HepG2 (cell line): ENCODE measurements around the gene CIROP. TPM values are rescaled to one million over a fixed set of nuclear protein-coding genes. Genes with fewer than 3 reads are reported as not detected.

Experiments used
- ATAC-seq: fragments of 200-7000 bp; cut with Tn5 transposase; 3 replicates; pipeline ENCODE4 v1.9.1; 2020; ENCODE audit warnings: mild to moderate bottlenecking, moderate library complexity
- BruUV-seq: library from RNA; stranded (reverse); fragments of 400-500 nt; replicated peaks from 2 replicates; lab custom pipeline; 2021; lab: Mats Ljungman, UMichigan
- CTCF ChIA-PET: fragments of 300-600 bp; formaldehyde crosslinking; extraction: SDS; loops from one replicate; lab custom pipeline; 2021; ENCODE audit warnings: low total read pairs, inconsistent platforms, low intra/inter-chr PET ratio; lab: Yijun Ruan, JAX
- POLR2A ChIA-PET: fragments of 350-600 bp; sonication (Branson Sonifier 250); formaldehyde crosslinking; loops from one replicate; lab custom pipeline; 2020; ENCODE audit warnings: antibody characterized with exemption, inconsistent platforms; lab: Yijun Ruan, JAX
- DNase-seq: peaks from one replicate; pipeline ENCODE4 v3.0.0-alpha.2; 2015; ENCODE audit warnings: low spot score
- FAIRE-seq: peaks from 3 replicates; lab custom pipeline; 2011; peaks lifted over from hg19 to GRCh38; lab: Jason Lieb, UNC
- H2AFZ ChIP-seq: one replicate; pipeline ENCODE4 v1.6.1; 2011; ENCODE audit warnings: low read length, inconsistent platforms
- H3K27ac ChIP-seq: fragments of 300-600 bp; 3 replicates; pipeline ENCODE4 v1.8.0; 2011; ENCODE audit warnings: mixed run types, mild to moderate bottlenecking, mixed read lengths, low read length, inconsistent platforms; ENCODE audit not compliant: insufficient read depth; ENCODE audit errors: extremely low read length
- H3K27me3 ChIP-seq, 2 experiments: fragments of 200-600 bp in 1 of 2; 2 replicates in 1 of 2; 3 replicates in 1 of 2; pipeline versions ENCODE4 v1.6.0 to v1.8.0; 2011; ENCODE audit warnings: low read length in 2 of 2, mild to moderate bottlenecking in 2 of 2, moderate library complexity in 2 of 2, inconsistent platforms in 1 of 2; ENCODE audit not compliant: insufficient read depth in 2 of 2, control insufficient read depth in 1 of 2
- H3K36me3 ChIP-seq, 2 experiments: fragments of 200-600 bp in 1 of 2; replicated peaks in 1 of 2; 2 replicates in 1 of 2; 3 replicates in 1 of 2; pipeline versions ENCODE4 v1.5.1 to v1.8.0; 2011; ENCODE audit warnings: low read length in 2 of 2, inconsistent platforms in 1 of 2; ENCODE audit not compliant: insufficient read depth in 2 of 2, control insufficient read depth in 1 of 2
- H3K4me1 ChIP-seq: 2 replicates; pipeline ENCODE4 v1.5.1; 2012; ENCODE audit warnings: low read length, inconsistent platforms; ENCODE audit not compliant: insufficient read depth
- H3K4me2 ChIP-seq: 2 replicates; pipeline ENCODE4 v1.6.0; 2011; ENCODE audit warnings: low read depth, low read length, inconsistent platforms
- H3K4me3 ChIP-seq, 3 experiments: fragments of 200-600 bp in 1 of 3; sonication (generic), shearing (Covaris generic) in 1 of 3; replicated peaks in 1 of 3; 2 replicates each; pipeline ENCODE4 v1.5.1; 2011 to 2016; ENCODE audit warnings: low read length in 3 of 3, inconsistent platforms in 2 of 3, low read depth in 2 of 3, mild to moderate bottlenecking in 2 of 3, control low read depth in 1 of 3, mixed read lengths in 1 of 3; ENCODE audit not compliant: insufficient read depth in 1 of 3
- H3K79me2 ChIP-seq: one replicate; pipeline ENCODE4 v1.6.1; 2011; ENCODE audit warnings: low read length, inconsistent platforms; ENCODE audit not compliant: insufficient read depth
- H3K9ac ChIP-seq: 2 replicates; pipeline ENCODE4 v1.6.0; 2011; ENCODE audit warnings: mild to moderate bottlenecking, low read depth, low read length, inconsistent platforms; ENCODE audit not compliant: insufficient read depth
- H3K9me3 ChIP-seq: 2 replicates; pipeline ENCODE4 v1.5.1; 2012; ENCODE audit warnings: mild to moderate bottlenecking, low read length
- H4K20me1 ChIP-seq: 2 replicates; pipeline ENCODE4 v1.6.0; 2011; ENCODE audit warnings: inconsistent platforms, mild to moderate bottlenecking, low read length, moderate library complexity; ENCODE audit not compliant: insufficient read depth
- BRF2 ChIP-seq: sonication (generic); formaldehyde crosslinking; IDR thresholded peaks from 2 replicates; pipeline ENCODE4 v1.8.1; 2022; ENCODE audit warnings: mild to moderate bottlenecking, missing genetic modification reagents
- IRF1 ChIP-seq: sonication (generic); formaldehyde crosslinking; IDR thresholded peaks from 2 replicates; pipeline ENCODE4 v1.4.0; 2020; ENCODE audit warnings: low read depth, mild to moderate bottlenecking, missing genetic modification reagents
- KDM5A ChIP-seq: fragments of 200-600 bp; sonication (generic); IDR thresholded peaks from 2 replicates; pipeline ENCODE4 v1.7.0; 2018; ENCODE audit warnings: antibody characterized with exemption, mild to moderate bottlenecking, low read length, borderline replicate concordance
- MATR3 ChIP-seq: sonication (generic); formaldehyde crosslinking; IDR thresholded peaks from 2 replicates; pipeline ENCODE4 v1.4.0; 2020; ENCODE audit warnings: missing genetic modification reagents
- MED8 ChIP-seq: sonication (generic); formaldehyde crosslinking; IDR thresholded peaks from 2 replicates; pipeline ENCODE4 v1.8.1; 2023; ENCODE audit warnings: mild to moderate bottlenecking, missing genetic modification reagents; ENCODE audit not compliant: insufficient replicate concordance
- MXI1 ChIP-seq: IDR thresholded peaks from 3 replicates; pipeline ENCODE4 v1.6.1; 2012; ENCODE audit warnings: low read depth, low read length, inconsistent platforms, borderline replicate concordance
- SMAD9 ChIP-seq: sonication (generic); formaldehyde crosslinking; IDR thresholded peaks from 2 replicates; pipeline ENCODE4 v1.5.1; 2020; ENCODE audit warnings: mild to moderate bottlenecking, missing genetic modification reagents
- SP140L ChIP-seq: sonication (generic); formaldehyde crosslinking; IDR thresholded peaks from 2 replicates; pipeline ENCODE4 v1.4.0; 2020; ENCODE audit warnings: missing genetic modification reagents, borderline replicate concordance
- TOPORS ChIP-seq: sonication (generic); formaldehyde crosslinking; IDR thresholded peaks from 2 replicates; pipeline ENCODE4 v1.8.0; 2023; ENCODE audit warnings: mild to moderate bottlenecking, missing genetic modification reagents
- U2AF2 ChIP-seq: fragments of 200-400 bp; formaldehyde crosslinking; IDR thresholded peaks from 2 replicates; pipeline ENCODE4 v1.6.1; 2017; ENCODE audit warnings: low read depth, mild to moderate bottlenecking, low read length
- ZBED4 ChIP-seq: sonication (generic); formaldehyde crosslinking; IDR thresholded peaks from 2 replicates; pipeline ENCODE4 v1.4.0; 2020; ENCODE audit warnings: missing genetic modification reagents, borderline replicate concordance
- ZBTB37 ChIP-seq: sonication (generic); formaldehyde crosslinking; IDR thresholded peaks from 2 replicates; pipeline ENCODE4 v1.4.0; 2020; ENCODE audit warnings: mild to moderate bottlenecking, missing genetic modification reagents
- ZNF337 ChIP-seq: sonication (generic); formaldehyde crosslinking; IDR thresholded peaks from 2 replicates; pipeline ENCODE4 v1.5.1; 2020; ENCODE audit warnings: missing genetic modification reagents, low read depth, mild to moderate bottlenecking, borderline replicate concordance
- ZNF549 ChIP-seq: sonication (generic); formaldehyde crosslinking; IDR thresholded peaks from 2 replicates; pipeline ENCODE4 v1.5.0; 2020; ENCODE audit warnings: missing genetic modification reagents
- ZNF614 ChIP-seq: IDR thresholded peaks from 2 replicates; pipeline ENCODE4 v1.6.1; 2018; ENCODE audit warnings: missing biosample characterization, missing genetic modification reagents, inconsistent platforms, borderline replicate concordance
- ZNF841 ChIP-seq: sonication (generic); formaldehyde crosslinking; IDR thresholded peaks from 2 replicates; pipeline ENCODE4 v1.8.1; 2023; ENCODE audit warnings: missing genetic modification reagents, borderline replicate concordance
- WGBS: methylation state at CpG from one replicate; pipeline ENCODE4 v1.1.6; 2017; ENCODE audit warnings: low lambda C conversion rate; 5-methylcytosine and 5-hydroxymethylcytosine counted together
- in situ Hi-C: cut with HindIII; loops from 2 replicates; pipeline ENCODE4 v1.10.0; 2017; ENCODE audit warnings: low pct_unique_long_range_greater_than_20kb; ENCODE audit not compliant: extremely low pct_ligation_motif_present
- intact Hi-C: fragments of 100-400 bp; cut with micrococcal nuclease; formaldehyde crosslinking; loops from one replicate; pipeline ENCODE4 v1.10.0; 2022; ENCODE audit not compliant: unreplicated experiment
- polyA plus RNA-seq, 8 experiments: library from polyadenylated mRNA; depleted of rRNA in 3 of 8; stranded (reverse) in 7 of 8; unstranded in 1 of 8; fragments of >200 nt; fragmentation: Illumina TruSeq in 4 of 8; extraction: Trizol in 4 of 8; gene quantifications; 2 replicates each; pipeline versions ENCODE4 v1.2.1 to v1.2.3, GENCODE V29; 2011 to 2016; ENCODE audit warnings: low read depth in 4 of 8, missing spikeins in 1 of 8, mixed read lengths in 1 of 8; ENCODE audit not compliant: insufficient read depth in 1 of 8
- total RNA-seq, 5 experiments: library from RNA; depleted of rRNA; stranded (reverse); fragments of >200 nt; fragmentation: Illumina TruSeq; extraction: Trizol; gene quantifications; 2 replicates each; pipeline ENCODE4 v1.2.3, GENCODE V29; 2016; ENCODE audit warnings: low read depth in 1 of 5

CIROP gene
- total and polyA plus RNA-seq, 2 of the 13 experiments (the other 11 are each of a cell fraction or from before 2014, with no cell fraction given) = 0.07 TPM; not detected in 1

- intact Hi-C loops (loop anchor here (1.0 kb wide), 1 partner anchor 22 kb away; no protein-coding TSS in a partner anchor), in situ Hi-C loops (no loop called here)
- Histone ChIP-seq H3K9ac (peak overlapping the region; percentile 89), H3K27ac (peak overlapping the region; percentile 69), H3K4me3 (peak overlapping the region; percentile 85 to 91 (median 86); a peak in 5 of 6 replicates), H3K27me3 (no peaks in the 10 kb centered on the region; a peak in 1 of 5 replicates), H3K36me3 (peaks cover 41 to 72% of the 10 kb centered on the region in 2 experiments), H3K9me3 (no peaks in the 10 kb centered on the region), H3K79me2 (peaks cover 37% of the 10 kb centered on the region), H2AFZ (no peak overlapping the region), H4K20me1 (peaks cover 19% of the 10 kb centered on the region), H3K4me1 (peaks cover 42% of the 10 kb centered on the region), H3K4me2 (peak overlapping the region; percentile 97)
- no TSS peak for BruUV-seq
- DNase-seq = no peak
- CTCF ChIA-PET = interaction anchor here (0.7 to 4.5 kb wide), 4 partner anchors 13 to 115 kb away, joined by 3 to 34 read pairs (median 3); partner anchors contain the start of genes ACIN1 and CEBPE
- 65% methylated on average over 5 of the region's 5 CpGs for WGBS
- ATAC-seq = peak; percentile 49
- POLR2A ChIA-PET = interaction anchor here (0.6 to 5.6 kb wide), 43 partner anchors 9 to 1170 kb away, joined by 3 to 146 read pairs (median 4); partner anchors contain the start of genes ACIN1, AJUBA, BCL2L2 and C14orf119
- FAIRE-seq = no peak
- no peak for TF ChIP-seq U2AF2
- 0 out of 2 replicates have a peak, but pooled peaks have one; percentile 39 for TF ChIP-seq IRF1
- peak; percentile 39; the same call in 1 of the 3 replicates for TF ChIP-seq MXI1
- no peak for TF ChIP-seq ZNF549 (CRISPR knock-in tag)
- TF ChIP-seq KDM5A = no peak
- TF ChIP-seq MATR3 = no peak
- no peak for TF ChIP-seq MED8
- TF ChIP-seq BRF2 (CRISPR knock-in tag) = 0 out of 2 replicates have a peak, but pooled peaks have one; percentile 8
- TF ChIP-seq TOPORS = peak; percentile 92; the same call in 1 of the 2 replicates
- 0 out of 2 replicates have a peak, but pooled peaks have one; percentile 13 for TF ChIP-seq ZNF614
- no peak for TF ChIP-seq SP140L
- no peak for TF ChIP-seq ZNF337 (CRISPR knock-in tag)
- no peak; the same call in 1 of the 2 replicates for TF ChIP-seq ZBED4 (CRISPR knock-in tag)
- TF ChIP-seq SMAD9 (CRISPR knock-in tag) = no peak
- TF ChIP-seq ZBTB37 (CRISPR knock-in tag) = no peak
- TF ChIP-seq ZNF841 (CRISPR knock-in tag) = no peak
Measured at GRCh38 chr14:23071921-23072539, 32.8 kb downstream of the CIROP start.
